ENCODE results near the gene SNAPC4. TPM values are rescaled to one million over a fixed set of nuclear protein-coding genes. Genes with fewer than 3 reads are reported as not detected.

The SNAPC4 gene
- total RNA-seq, 4 donors from 2014 or later: 6.0 to 14.5 (median 10.1) TPM

GRCh38 chr9:136357202-136357725 lies 42.7 kb downstream of the SNAPC4 start:
- Histone ChIP-seq H3K27ac (no peak overlapping the region), H3K4me3 (no peak overlapping the region), H3K27me3 (no peaks in the 10 kb centered on the region), H3K9me3 (no peaks in the 10 kb centered on the region), H3K4me1 (peaks cover 15 to 23% (median 16%) of the 10 kb centered on the region in 4 donors), H3K36me3 (no peaks in the 10 kb centered on the region)
- in situ Hi-C loops (cut with MboI; ENCODE audit: low pct_ligation_motif_present in 1 of 4, low pct_unique_long_range_greater_than_20kb in 1 of 4, low sequenced_read_pairs in 3 of 4): no loop called here
- 77% methylated on average over 17 of the region's 22 CpGs; no CpG with 5 or more reads in 1 of the 2 donors for WGBS, 2 donors (ENCODE audit: low coverage in 1 of 2)
- TF ChIP-seq EP300 (IDR thresholded peaks at IDR 0.05; ENCODE audit: low read depth) (no peak), POLR2A (IDR thresholded peaks at IDR 0.05) (no peak), POLR2AphosphoS5 (IDR thresholded peaks at IDR 0.05) (no peak), CTCF (IDR thresholded peaks at IDR 0.05) (no peak)
- DNase-seq: no peak
- intact Hi-C loops (cut with DNase I; ENCODE audit: low total_unique reads): no loop called here

DNA sequence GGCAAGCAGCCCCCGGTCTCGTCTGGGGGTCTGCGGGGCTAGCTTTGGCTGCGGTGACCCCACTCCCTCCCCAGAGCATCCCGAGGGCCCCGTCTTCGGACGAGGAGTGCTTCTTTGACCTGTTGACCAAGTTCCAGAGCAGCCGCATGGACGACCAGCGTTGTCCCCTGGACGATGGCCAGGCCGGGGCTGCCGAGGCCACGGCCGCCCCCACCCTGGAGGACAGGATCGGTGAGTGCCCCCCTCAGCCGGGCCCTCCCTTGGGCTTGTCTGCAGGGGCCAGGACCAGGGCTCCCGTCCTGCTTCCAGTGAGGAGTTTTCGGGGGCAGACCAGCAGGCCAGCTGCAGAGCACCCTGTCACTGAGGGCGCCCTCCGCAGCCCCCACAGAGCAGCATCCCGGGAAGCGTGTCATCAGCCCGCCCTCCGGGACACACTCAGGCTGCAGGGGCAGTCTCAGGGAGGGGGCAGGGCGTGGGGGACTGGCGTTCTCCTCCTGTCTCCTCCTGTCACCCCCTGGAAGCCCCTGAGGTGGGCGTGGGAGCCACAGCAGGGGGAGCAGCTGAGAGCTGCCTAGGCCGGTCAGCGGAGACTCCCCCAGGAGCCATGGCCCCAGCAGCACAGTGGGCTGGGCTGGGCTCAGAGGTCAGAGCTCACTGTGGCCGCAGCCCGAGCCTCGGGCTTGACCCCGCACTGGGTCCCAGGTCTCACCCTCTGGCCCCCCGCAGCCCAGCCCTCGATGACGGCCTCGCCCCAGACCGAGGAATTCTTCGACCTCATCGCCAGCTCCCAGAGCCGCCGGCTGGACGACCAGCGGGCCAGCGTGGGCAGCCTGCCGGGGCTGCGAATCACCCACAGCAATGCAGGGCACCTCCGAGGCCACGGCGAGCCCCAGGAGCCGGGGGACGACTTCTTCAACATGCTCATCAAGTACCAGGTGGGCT lies 44.1 kb downstream of the SNAPC4 start:
- H3K4me3 ChIP-seq: no peak overlapping the region
- WGBS, 2 donors (ENCODE audit: low coverage in 1 of 2): 62% methylated on average over 49 of the region's 54 CpGs; no CpG with 5 or more reads in 1 of the 2 donors
- no peaks in the 10 kb centered on the region for H3K27me3 ChIP-seq
- no peak overlapping the region for H3K27ac ChIP-seq
- no peaks in the 10 kb centered on the region for H3K9me3 ChIP-seq
- intact Hi-C loops (cut with DNase I; ENCODE audit: low total_unique reads) (no loop called here), in situ Hi-C loops (cut with MboI; ENCODE audit: low pct_ligation_motif_present in 1 of 4, low pct_unique_long_range_greater_than_20kb in 1 of 4, low sequenced_read_pairs in 3 of 4) (no loop called here)
- peaks cover 2 to 12% (median 5%) of the 10 kb centered on the region in 4 donors for H3K4me1 ChIP-seq
- TF ChIP-seq EP300 (IDR thresholded peaks at IDR 0.05; ENCODE audit: low read depth) (no peak), POLR2A (IDR thresholded peaks at IDR 0.05) (no peak), POLR2AphosphoS5 (IDR thresholded peaks at IDR 0.05) (no peak), CTCF (IDR thresholded peaks at IDR 0.05) (no peak)
- DNase-seq: no peak
- no peaks in the 10 kb centered on the region for H3K36me3 ChIP-seq

- Histone ChIP-seq H3K27ac (peak overlapping the region in 3 of 4 donors; percentile 10 to 24 (median 18)), H3K4me3 (no peak overlapping the region), H3K27me3 (no peaks in the 10 kb centered on the region), H3K4me1 (peaks cover 0 to 6% (median 3%) of the 10 kb centered on the region in 4 donors), H3K36me3 (no peaks in the 10 kb centered on the region), H3K9me3 (no peaks in the 10 kb centered on the region)
- in situ Hi-C loops (cut with MboI; ENCODE audit: low pct_ligation_motif_present in 1 of 4, low pct_unique_long_range_greater_than_20kb in 1 of 4, low sequenced_read_pairs in 3 of 4): no loop called here
- 47 to 60% methylated on average over 1 to 4 of the region's 17 CpGs for WGBS, 2 donors (ENCODE audit: low coverage in 1 of 2)
- peak; percentile 24 for DNase-seq
- intact Hi-C loops (cut with DNase I; ENCODE audit: low total_unique reads): no loop called here
- TF ChIP-seq POLR2A (IDR thresholded peaks at IDR 0.05) (no peak), POLR2AphosphoS5 (IDR thresholded peaks at IDR 0.05) (no peak), CTCF (IDR thresholded peaks at IDR 0.05) (no peak), EP300 (IDR thresholded peaks at IDR 0.05; ENCODE audit: low read depth) (no peak)
These were observed 45.3 kb downstream of the SNAPC4 start for GRCh38 chr9:136354592-136355085.

GRCh38 chr9:136353757-136354488 lies 46.0 kb downstream of the SNAPC4 start:
- WGBS, 2 donors (ENCODE audit: low coverage in 1 of 2): 60 to 72% methylated on average over 2 to 13 of the region's 13 CpGs
- Histone ChIP-seq H3K27ac (peak overlapping the region in 3 of 4 donors; percentile 10 to 24 (median 18)), H3K27me3 (no peaks in the 10 kb centered on the region), H3K4me3 (no peak overlapping the region), H3K4me1 (peaks cover 0 to 6% (median 3%) of the 10 kb centered on the region in 4 donors), H3K36me3 (no peaks in the 10 kb centered on the region), H3K9me3 (no peaks in the 10 kb centered on the region)
- no peak for TF ChIP-seq EP300 (IDR thresholded peaks at IDR 0.05; ENCODE audit: low read depth)
- TF ChIP-seq CTCF (IDR thresholded peaks at IDR 0.05): no peak
- TF ChIP-seq POLR2A (IDR thresholded peaks at IDR 0.05): no peak
- no peak for TF ChIP-seq POLR2AphosphoS5 (IDR thresholded peaks at IDR 0.05)
- intact Hi-C loops (cut with DNase I; ENCODE audit: low total_unique reads) (no loop called here), in situ Hi-C loops (cut with MboI; ENCODE audit: low pct_ligation_motif_present in 1 of 4, low pct_unique_long_range_greater_than_20kb in 1 of 4, low sequenced_read_pairs in 3 of 4) (no loop called here)
- no peak for DNase-seq

Measured in transverse colon (tissue), 4 donors.